Retinal pigment epithelial cell (primary cell): ENCODE results near the gene RAB40C.

Source experiments
- DNase-seq: peaks from one replicate; pipeline ENCODE4 v3.0.0-alpha.2; 2010; ENCODE audit warnings: low read depth
- H3K4me3 ChIP-seq: 2 replicates; pipeline ENCODE4 v1.5.1; 2011; ENCODE audit warnings: mild to moderate bottlenecking, low read length, control low read depth, moderate library complexity
- CTCF ChIP-seq: conservative IDR thresholded peaks from 2 replicates; pipeline ENCODE4 v1.5.1; 2011; ENCODE audit warnings: low read depth, low read length, control low read depth, inconsistent platforms

RAB40C gene

GRCh38 chr16:565419-566330, 24.2 kb upstream of the RAB40C start:
- no peak overlapping the region for H3K4me3 ChIP-seq
- no peak for DNase-seq
- no peak for TF ChIP-seq CTCF

GRCh38 chr16:566475-567372, 23.1 kb upstream of the RAB40C start, which contains the start of gene NHLRC4:
Gene NHLRC4, plus strand, starts transcription at chr16:567005. Its CDS starts 1,043 bp downstream, at chr16:568048.
- no peak for TF ChIP-seq CTCF
- H3K4me3 ChIP-seq: no peak within 1 kb of the TSS
- DNase-seq: no peak

- DNase-seq: no peak
- no peak overlapping the region for H3K4me3 ChIP-seq
- TF ChIP-seq CTCF: no peak
Observed at GRCh38 chr16:567373-568256, 22.3 kb upstream of the RAB40C start.

GRCh38 chr16:568401-569258, 21.2 kb upstream of the RAB40C start:
- DNase-seq: no peak
- no peak overlapping the region for H3K4me3 ChIP-seq
- no peak for TF ChIP-seq CTCF

GRCh38 chr16:569445-570254, 20.2 kb upstream of the RAB40C start, which contains the start of gene PIGQ:
Gene PIGQ, plus strand, starts transcription at chr16:569968. Its CDS starts 4,107 bp downstream, at chr16:574075.
- DNase-seq: no peak
- peak within 1 kb of the TSS; percentile 77 for H3K4me3 ChIP-seq
- TF ChIP-seq CTCF: no peak
